Adrenal gland (tissue), 5 donors: ENCODE measurements around the gene TTC22.

Experiments used
- CTCF ChIP-seq, 6 experiments: fragments of 450-650 bp in 4 of 6; fragments of 200-600 bp in 2 of 6; sonication (generic) in 1 of 6; IDR thresholded peaks; 1 replicate in 5 of 6; 2 replicates in 1 of 6; pipeline versions ENCODE4 v1.5.1 to v1.8.0; 2016 to 2021; ENCODE audit warnings: antibody characterized with exemption in 6 of 6, mild to moderate bottlenecking in 2 of 6, moderate library complexity in 1 of 6
- POLR2A ChIP-seq, 2 donors: fragments of 450-650 bp; IDR thresholded peaks; one replicate each; pipeline ENCODE4 v1.6.1; 2017; ENCODE audit warnings: antibody characterized with exemption in 2 of 2, mild to moderate bottlenecking in 2 of 2, moderate library complexity in 1 of 2
- donor health status: DM: no; HTN: no; CAD: no.

- TF ChIP-seq CTCF (IDR thresholded peaks at IDR 0.05) (no peak), POLR2A (IDR thresholded peaks at IDR 0.05) (no peak)
These were observed 19.0 kb downstream of the TTC22 start for GRCh38 chr1:54782156-54782555.
